T-helper 22 cell (primary cell): ENCODE results near the gene WDR27.
"Not testable (repeated sequence)": the region's sequence is repeated elsewhere in the genome, so short reads cannot be mapped to it uniquely, and the experiment has no call there.

Experiments
- DNase-seq: peaks from one replicate; pipeline ENCODE4 v3.0.0-alpha.2; 2020; ENCODE audit warnings: low read depth

Gene WDR27

GRCh38 chr6:169474362-169474761 is 227.5 kb downstream of the WDR27 start:
- no peak for DNase-seq

GRCh38 chr6:169473663-169474062 is 228.2 kb downstream of the WDR27 start:
- DNase-seq: no peak

- DNase-seq: no peak
These were observed 228.9 kb downstream of the WDR27 start for GRCh38 chr6:169472786-169473416.

- no peak for DNase-seq
These were observed 231.0 kb downstream of the WDR27 start for GRCh38 chr6:169470790-169471189.

GRCh38 chr6:169469028-169469427 is 232.8 kb downstream of the WDR27 start:
- DNase-seq: no peak

GRCh38 chr6:169467755-169468154 is 234.1 kb downstream of the WDR27 start:
- not testable (repeated sequence) for DNase-seq

GRCh38 chr6:169466256-169466655 is 235.6 kb downstream of the WDR27 start:
- not testable (repeated sequence) for DNase-seq

GRCh38 chr6:169457762-169458161 is 244.1 kb downstream of the WDR27 start:
- DNase-seq: no peak

- no peak for DNase-seq
These were observed 245.0 kb downstream of the WDR27 start for GRCh38 chr6:169456840-169457239.

- DNase-seq: no peak
These were observed 246.4 kb downstream of the WDR27 start for GRCh38 chr6:169455470-169455869.

- DNase-seq: no peak
These were observed 247.0 kb downstream of the WDR27 start for GRCh38 chr6:169454872-169455204.

GRCh38 chr6:169454204-169454871 is 247.5 kb downstream of the WDR27 start:
- no peak for DNase-seq

- DNase-seq: no peak
These were observed 248.8 kb downstream of the WDR27 start for GRCh38 chr6:169452869-169453620.

- DNase-seq: no peak
These were observed 249.5 kb downstream of the WDR27 start for GRCh38 chr6:169452117-169452868.

GRCh38 chr6:169451065-169451838 is 250.6 kb downstream of the WDR27 start:
- DNase-seq: no peak

- no peak for DNase-seq
These were observed 251.7 kb downstream of the WDR27 start for GRCh38 chr6:169450097-169450496.

- DNase-seq: no peak
These were observed 252.6 kb downstream of the WDR27 start for GRCh38 chr6:169449221-169449620.

- DNase-seq: no peak
These were observed 255.9 kb downstream of the WDR27 start for GRCh38 chr6:169445661-169446581.

- no peak for DNase-seq
These were observed 256.6 kb downstream of the WDR27 start for GRCh38 chr6:169445227-169445626.

GRCh38 chr6:169441292-169441691 is 260.5 kb downstream of the WDR27 start:
- no peak for DNase-seq

- no peak for DNase-seq
These were observed 262.1 kb downstream of the WDR27 start for GRCh38 chr6:169439710-169440109.
